Measurements from ENCODE around the gene MIXL1.

GRCh38 chr1:226209307-226210059, 14.0 kb upstream of the MIXL1 start:
- TF ChIP-seq POLR2A (IDR thresholded peaks at IDR 0.05; ENCODE audit: extremely low read depth, insufficient read length) = no peak
- TF ChIP-seq, protein P1, sequence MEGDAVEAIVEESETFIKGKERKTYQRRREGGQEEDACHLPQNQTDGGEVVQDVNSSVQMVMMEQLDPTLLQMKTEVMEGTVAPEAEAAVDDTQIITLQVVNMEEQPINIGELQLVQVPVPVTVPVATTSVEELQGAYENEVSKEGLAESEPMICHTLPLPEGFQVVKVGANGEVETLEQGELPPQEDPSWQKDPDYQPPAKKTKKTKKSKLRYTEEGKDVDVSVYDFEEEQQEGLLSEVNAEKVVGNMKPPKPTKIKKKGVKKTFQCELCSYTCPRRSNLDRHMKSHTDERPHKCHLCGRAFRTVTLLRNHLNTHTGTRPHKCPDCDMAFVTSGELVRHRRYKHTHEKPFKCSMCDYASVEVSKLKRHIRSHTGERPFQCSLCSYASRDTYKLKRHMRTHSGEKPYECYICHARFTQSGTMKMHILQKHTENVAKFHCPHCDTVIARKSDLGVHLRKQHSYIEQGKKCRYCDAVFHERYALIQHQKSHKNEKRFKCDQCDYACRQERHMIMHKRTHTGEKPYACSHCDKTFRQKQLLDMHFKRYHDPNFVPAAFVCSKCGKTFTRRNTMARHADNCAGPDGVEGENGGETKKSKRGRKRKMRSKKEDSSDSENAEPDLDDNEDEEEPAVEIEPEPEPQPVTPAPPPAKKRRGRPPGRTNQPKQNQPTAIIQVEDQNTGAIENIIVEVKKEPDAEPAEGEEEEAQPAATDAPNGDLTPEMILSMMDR (IDR thresholded peaks at IDR 0.05; ENCODE audit: low read depth, low read length) = no peak

All from NB4 (cell line).